AG04449 (cell line): ENCODE results near the gene ALKBH2.

Source experiments
- CTCF ChIA-PET: fragments of 350-600 bp; formaldehyde crosslinking; extraction: SDS; loops from one replicate; lab custom pipeline; 2021; ENCODE audit warnings: antibody characterized with exemption; lab: Yijun Ruan, JAX
- POLR2A ChIA-PET: fragments of 400-600, 350-600 bp; formaldehyde crosslinking; extraction: SDS; loops from one replicate; lab custom pipeline; 2020; ENCODE audit warnings: antibody characterized with exemption, inconsistent platforms; lab: Yijun Ruan, JAX
- DNase-seq: peaks from one replicate; pipeline ENCODE4 v3.0.0-alpha.2; 2010; ENCODE audit warnings: low read depth, low spot score
- H3K4me3 ChIP-seq: 2 replicates; pipeline ENCODE4 v1.5.1; 2011; ENCODE audit warnings: low read depth, mild to moderate bottlenecking, control low read depth, low read length
- TF ChIP-seq, protein P1 (sequence below): IDR thresholded peaks from one replicate; pipeline ENCODE4 v1.5.1; 2011; ENCODE audit warnings: mild to moderate bottlenecking, moderate library complexity, low read length, control low read depth, inconsistent platforms; ENCODE audit not compliant: insufficient read depth; ENCODE audit errors: missing control alignments

ALKBH2 gene

DNA sequence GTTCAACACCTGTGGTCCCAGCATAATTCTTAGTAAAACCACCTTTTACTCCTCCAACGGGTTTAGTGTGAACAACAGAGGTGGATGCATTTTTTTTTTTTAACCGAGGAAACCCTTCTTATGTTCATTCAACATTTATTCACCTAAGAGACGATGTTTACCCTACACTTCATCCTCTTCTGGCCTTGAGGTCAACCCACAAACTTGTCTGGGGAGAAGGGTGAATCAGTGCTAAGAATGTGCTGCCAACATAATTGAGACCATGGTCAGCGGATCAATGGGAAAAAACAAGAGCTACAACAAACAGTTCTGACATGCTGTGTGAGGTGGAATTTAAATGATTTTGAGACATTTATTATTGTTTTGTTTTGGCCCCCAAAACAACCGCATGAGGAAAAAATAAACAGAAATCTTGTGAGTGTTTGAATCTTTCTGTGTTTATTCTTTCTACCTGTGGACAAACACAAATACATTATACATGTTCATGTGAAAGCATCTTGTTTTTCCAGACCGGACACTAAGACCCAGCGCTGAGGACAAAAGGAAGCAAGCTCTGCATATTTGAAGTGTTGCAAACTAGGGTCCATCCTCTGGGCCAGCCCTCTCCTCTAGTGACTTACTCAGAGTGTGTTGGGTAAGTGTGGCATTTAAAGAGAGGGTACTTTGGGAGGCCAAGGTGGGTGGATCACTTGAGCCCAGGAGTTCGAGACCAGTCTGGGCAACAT lies 46.0 kb downstream of the ALKBH2 start:
- DNase-seq, result no peak
- POLR2A ChIA-PET, result no interaction called here
- H3K4me3 ChIP-seq, result no peak overlapping the region
- CTCF ChIA-PET, result no interaction called here
- TF ChIP-seq, protein P1, sequence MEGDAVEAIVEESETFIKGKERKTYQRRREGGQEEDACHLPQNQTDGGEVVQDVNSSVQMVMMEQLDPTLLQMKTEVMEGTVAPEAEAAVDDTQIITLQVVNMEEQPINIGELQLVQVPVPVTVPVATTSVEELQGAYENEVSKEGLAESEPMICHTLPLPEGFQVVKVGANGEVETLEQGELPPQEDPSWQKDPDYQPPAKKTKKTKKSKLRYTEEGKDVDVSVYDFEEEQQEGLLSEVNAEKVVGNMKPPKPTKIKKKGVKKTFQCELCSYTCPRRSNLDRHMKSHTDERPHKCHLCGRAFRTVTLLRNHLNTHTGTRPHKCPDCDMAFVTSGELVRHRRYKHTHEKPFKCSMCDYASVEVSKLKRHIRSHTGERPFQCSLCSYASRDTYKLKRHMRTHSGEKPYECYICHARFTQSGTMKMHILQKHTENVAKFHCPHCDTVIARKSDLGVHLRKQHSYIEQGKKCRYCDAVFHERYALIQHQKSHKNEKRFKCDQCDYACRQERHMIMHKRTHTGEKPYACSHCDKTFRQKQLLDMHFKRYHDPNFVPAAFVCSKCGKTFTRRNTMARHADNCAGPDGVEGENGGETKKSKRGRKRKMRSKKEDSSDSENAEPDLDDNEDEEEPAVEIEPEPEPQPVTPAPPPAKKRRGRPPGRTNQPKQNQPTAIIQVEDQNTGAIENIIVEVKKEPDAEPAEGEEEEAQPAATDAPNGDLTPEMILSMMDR, result no peak

DNA sequence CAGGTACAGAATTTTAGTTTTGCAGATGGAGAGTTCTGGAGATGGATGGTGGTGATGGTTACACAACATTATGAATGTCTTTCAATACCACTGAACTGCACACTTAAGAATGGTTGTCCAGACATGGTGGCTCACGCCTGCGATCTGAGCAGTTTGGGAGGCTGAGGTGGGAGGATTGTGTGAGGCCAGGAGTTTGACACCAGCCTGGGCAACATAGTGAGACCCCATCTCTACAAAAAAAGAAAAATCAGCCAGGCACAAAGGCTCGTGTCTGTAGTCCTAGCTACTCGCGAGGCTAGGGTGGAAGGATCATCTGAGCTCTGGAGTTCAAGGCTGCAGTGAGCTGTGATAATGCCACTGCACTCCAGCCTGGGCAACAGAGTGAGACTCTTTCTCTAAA lies 49.0 kb downstream of the ALKBH2 start:
- TF ChIP-seq, protein P1, result no peak
- ChIA-PET CTCF (no interaction called here), POLR2A (no interaction called here)

More for the DNA sequence above, 49.0 kb downstream of the ALKBH2 start:
- DNase-seq, result no peak
- H3K4me3 ChIP-seq, result no peak overlapping the region
